Neural progenitor cell (in vitro differentiated cells): ENCODE results near the gene MAP2K5. TPM values are rescaled to one million over a fixed set of nuclear protein-coding genes. Genes with fewer than 3 reads are reported as not detected.
A peak's percentile ranks its signal among the peaks of the same experiment; 100 is the strongest.

Source experiments
- DNase-seq: peaks from one replicate; pipeline ENCODE4 v3.0.0-alpha.2; 2016; ENCODE audit warnings: low spot score
- H2AFZ ChIP-seq: fragments of 200-600 bp; sonication (generic); replicated peaks from 2 replicates; pipeline ENCODE4 v1.6.1; 2016; ENCODE audit warnings: antibody characterized with exemption
- H3F3A ChIP-seq: fragments of 200-600 bp; sonication (generic); 2 replicates; pipeline ENCODE4 v1.6.1; 2016; ENCODE audit warnings: antibody characterized with exemption, low read depth
- H3K27ac ChIP-seq: fragments of 200-600 bp; sonication (generic); 2 replicates; pipeline ENCODE4 v1.5.1; 2016; ENCODE audit warnings: mild to moderate bottlenecking
- H3K27me3 ChIP-seq: fragments of 200-600 bp; sonication (generic); 2 replicates; pipeline ENCODE4 v1.6.1; 2016; ENCODE audit warnings: mild to moderate bottlenecking, moderate library complexity
- H3K36me3 ChIP-seq: fragments of 200-600 bp; sonication (generic); 2 replicates; pipeline ENCODE4 v1.5.1; 2016
- H3K4me1 ChIP-seq: fragments of 200-600 bp; sonication (generic); 2 replicates; pipeline ENCODE4 v1.6.1; 2016; ENCODE audit warnings: mixed run types
- H3K4me2 ChIP-seq: fragments of 200-600 bp; sonication (generic); 2 replicates; pipeline ENCODE4 v1.6.1; 2016
- H3K4me3 ChIP-seq: fragments of 200-600 bp; sonication (generic); 2 replicates; pipeline ENCODE4 v1.5.1; 2016
- H3K79me2 ChIP-seq: fragments of 200-600 bp; sonication (generic); 2 replicates; pipeline ENCODE4 v1.6.1; 2016; ENCODE audit warnings: low read depth
- H3K9ac ChIP-seq: fragments of 200-600 bp; sonication (generic); 2 replicates; pipeline ENCODE4 v1.6.1; 2016
- H3K9me3 ChIP-seq: fragments of 200-600 bp; sonication (generic); 2 replicates; pipeline ENCODE4 v1.5.1; 2016; ENCODE audit warnings: low read depth
- H4K20me1 ChIP-seq: fragments of 200-600 bp; sonication (generic); 2 replicates; pipeline ENCODE4 v1.6.1; 2016; ENCODE audit warnings: low read depth
- H3K27ac Mint-ChIP-seq: 3 replicates; pipeline ENCODE4 v1.8.0; 2021; ENCODE audit warnings: mixed read lengths
- H3K27me3 Mint-ChIP-seq: 2 replicates; pipeline ENCODE4 v1.8.0; 2022; ENCODE audit warnings: low read depth, mild to moderate bottlenecking, inconsistent platforms, moderate library complexity, mixed read lengths; ENCODE audit not compliant: insufficient read depth
- H3K36me3 Mint-ChIP-seq: 3 replicates; pipeline ENCODE4 v1.8.0; 2021; ENCODE audit warnings: mixed read lengths
- H3K4me1 Mint-ChIP-seq: 3 replicates; pipeline ENCODE4 v1.8.0; 2021; ENCODE audit warnings: mixed read lengths
- H3K4me3 Mint-ChIP-seq: 3 replicates; pipeline ENCODE4 v1.8.0; 2021; ENCODE audit warnings: mild to moderate bottlenecking, moderate library complexity, mixed read lengths
- H3K9me3 Mint-ChIP-seq: 3 replicates; pipeline ENCODE4 v1.8.0; 2020; ENCODE audit warnings: mixed read lengths
- CTCF ChIP-seq: fragments of 200-600 bp; sonication (generic); IDR thresholded peaks from 2 replicates; pipeline ENCODE4 v1.5.1; 2017; ENCODE audit warnings: antibody characterized with exemption, mild to moderate bottlenecking
- EZH2 ChIP-seq: fragments of 200-600 bp; sonication (generic); IDR thresholded peaks from 2 replicates; pipeline ENCODE4 v1.6.1; 2017; ENCODE audit warnings: antibody characterized with exemption, mild to moderate bottlenecking, moderate library complexity
- EZH2phosphoT487 ChIP-seq: fragments of 200-600 bp; sonication (generic); IDR thresholded peaks from 2 replicates; pipeline ENCODE4 v1.6.1; 2017; ENCODE audit warnings: antibody characterized with exemption
- total RNA-seq: library from RNA; depleted of rRNA; stranded (reverse); fragments of >200 nt; gene quantifications from 2 replicates; pipeline ENCODE4 v1.2.3, GENCODE V29; 2015; ENCODE audit warnings: low replicate concordance

The MAP2K5 gene
- total RNA-seq, 1 donor from 2014 or later, result 17.2 TPM

- Histone ChIP-seq H3K79me2 (no peaks in the 10 kb centered on the region), H3K4me2 (no peak overlapping the region), H3K9me3 (peaks cover 3% of the 10 kb centered on the region), H3K4me3 (no peak overlapping the region), H3K36me3 (peaks cover 5% of the 10 kb centered on the region), H3K9ac (no peak overlapping the region), H3K4me1 (peaks cover 28% of the 10 kb centered on the region), H4K20me1 (no peaks in the 10 kb centered on the region), H3K27me3 (no peaks in the 10 kb centered on the region), H2AFZ (no peak overlapping the region), H3F3A (no peaks in the 10 kb centered on the region), H3K27ac (no peak overlapping the region)
- Mint-ChIP-seq H3K4me3 (no peak overlapping the region), H3K27me3 (no peaks in the 10 kb centered on the region), H3K4me1 (peaks cover 4% of the 10 kb centered on the region), H3K9me3 (peaks cover 3% of the 10 kb centered on the region), H3K36me3 (peaks cover 4% of the 10 kb centered on the region), H3K27ac (no peak overlapping the region)
- DNase-seq, result no peak
- no peak for TF ChIP-seq EZH2phosphoT487
Observed at GRCh38 chr15:67674983-67675382, 132.5 kb downstream of the MAP2K5 start.

GRCh38 chr15:67678089-67678488 is 135.6 kb downstream of the MAP2K5 start:
- H3K79me2 ChIP-seq, result no peaks in the 10 kb centered on the region
- no peak overlapping the region for H3K27ac ChIP-seq
- Mint-ChIP-seq H3K27ac (no peak overlapping the region), H3K27me3 (peaks cover 2% of the 10 kb centered on the region), H3K36me3 (peaks cover 6% of the 10 kb centered on the region), H3K4me3 (no peak overlapping the region), H3K9me3 (peaks cover 1% of the 10 kb centered on the region), H3K4me1 (peaks cover 4% of the 10 kb centered on the region)
- no peaks in the 10 kb centered on the region for H3K27me3 ChIP-seq
- no peak for DNase-seq
- no peak overlapping the region for H2AFZ ChIP-seq
- TF ChIP-seq CTCF (no peak), EZH2 (no peak), EZH2phosphoT487 (no peak)
- peaks cover 3% of the 10 kb centered on the region for H3K36me3 ChIP-seq
- no peak overlapping the region for H3K4me2 ChIP-seq
- no peak overlapping the region for H3K4me3 ChIP-seq
- no peaks in the 10 kb centered on the region for H3F3A ChIP-seq
- H3K9ac ChIP-seq, result no peak overlapping the region
- peaks cover 28% of the 10 kb centered on the region for H3K4me1 ChIP-seq
- peaks cover under 1% of the 10 kb centered on the region for H3K9me3 ChIP-seq
- H4K20me1 ChIP-seq, result no peaks in the 10 kb centered on the region

GRCh38 chr15:67678993-67679392 is 136.5 kb downstream of the MAP2K5 start:
- peaks cover 1% of the 10 kb centered on the region for H3K36me3 ChIP-seq

More at GRCh38 chr15:67678993-67679392, 136.5 kb downstream of the MAP2K5 start:
- Mint-ChIP-seq H3K27me3 (peaks cover 2% of the 10 kb centered on the region), H3K27ac (no peak overlapping the region), H3K4me1 (peaks cover 4% of the 10 kb centered on the region), H3K9me3 (peaks cover 9% of the 10 kb centered on the region), H3K36me3 (peaks cover 8% of the 10 kb centered on the region), H3K4me3 (no peak overlapping the region)
- peak; percentile 39 for DNase-seq
- no peaks in the 10 kb centered on the region for H3K79me2 ChIP-seq
- H3K9me3 ChIP-seq, result peaks cover 6% of the 10 kb centered on the region
- H4K20me1 ChIP-seq, result no peaks in the 10 kb centered on the region
- H3F3A ChIP-seq, result no peaks in the 10 kb centered on the region
- H3K9ac ChIP-seq, result no peak overlapping the region
- no peak overlapping the region for H3K4me3 ChIP-seq
- H3K27ac ChIP-seq, result no peak overlapping the region
- peaks cover 28% of the 10 kb centered on the region for H3K4me1 ChIP-seq
- no peaks in the 10 kb centered on the region for H3K27me3 ChIP-seq
- TF ChIP-seq EZH2 (no peak), EZH2phosphoT487 (no peak), CTCF (no peak)
- no peak overlapping the region for H2AFZ ChIP-seq
- H3K4me2 ChIP-seq, result no peak overlapping the region
